Endothelial cell of umbilical vein (primary cell): ENCODE data around the gene ERFL. TPM values are rescaled to one million over a fixed set of nuclear protein-coding genes. Genes with fewer than 3 reads are reported as not detected.

ENCODE experiments used
- BruUV-seq: library from RNA; stranded (reverse); fragments of 400-500 nt; replicated peaks from 2 replicates; lab custom pipeline; 2021; lab: Mats Ljungman, UMichigan
- CTCF ChIA-PET: fragments of 300-600, 350-600 bp; sonication (Branson Sonifier 250); formaldehyde crosslinking; loops from one replicate; lab custom pipeline; 2021; ENCODE audit warnings: antibody characterized with exemption, inconsistent platforms; lab: Charles Lee
- POLR2A ChIA-PET: fragments of 300-600, 350-600 bp; sonication (Branson Sonifier 250); formaldehyde crosslinking; loops from one replicate; lab custom pipeline; 2021; ENCODE audit warnings: antibody characterized with exemption, inconsistent platforms; lab: Charles Lee
- DNase-seq: peaks from one replicate; pipeline ENCODE4 v3.0.0-alpha.2; 2011; ENCODE audit warnings: low read depth, low spot score
- FAIRE-seq: peaks from 2 replicates; lab custom pipeline; 2011; peaks lifted over from hg19 to GRCh38; lab: Jason Lieb, UNC
- H2AFZ ChIP-seq: 2 replicates; pipeline ENCODE4 v1.6.0; 2012; ENCODE audit warnings: low read depth, low read length, control low read depth, inconsistent platforms
- H3K27ac ChIP-seq: 2 replicates; pipeline ENCODE4 v1.5.1; 2011; ENCODE audit warnings: low read depth, mild to moderate bottlenecking, control low read depth, low read length, moderate library complexity; ENCODE audit not compliant: insufficient read depth
- H3K27me3 ChIP-seq, 2 experiments: 2 replicates each; pipeline versions ENCODE4 v1.6.0 to v1.6.1; 2011; ENCODE audit warnings: low read length in 2 of 2, mixed read lengths in 1 of 2; ENCODE audit not compliant: control insufficient read depth in 2 of 2, insufficient read depth in 2 of 2
- H3K36me3 ChIP-seq, 2 experiments: 2 replicates in 1 of 2; 3 replicates in 1 of 2; pipeline ENCODE4 v1.5.1; 2011; ENCODE audit warnings: low read length in 2 of 2, mild to moderate bottlenecking in 1 of 2, moderate library complexity in 1 of 2; ENCODE audit not compliant: control insufficient read depth in 2 of 2, insufficient read depth in 2 of 2; ENCODE audit errors: extremely low read depth in 1 of 2
- H3K4me1 ChIP-seq: 3 replicates; pipeline ENCODE4 v1.5.1; 2011; ENCODE audit warnings: mild to moderate bottlenecking, low read length; ENCODE audit not compliant: control insufficient read depth, insufficient read depth; ENCODE audit errors: extremely low read depth
- H3K4me2 ChIP-seq: 2 replicates; pipeline ENCODE4 v1.6.1; 2011; ENCODE audit warnings: low read length, control low read depth, mixed read lengths; ENCODE audit not compliant: insufficient read depth
- H3K4me3 ChIP-seq, 3 experiments: fragments of 200-600 bp in 1 of 3; sonication (generic), shearing (Covaris generic) in 1 of 3; replicated peaks in 1 of 3; 2 replicates each; pipeline ENCODE4 v1.5.1; 2011 to 2016; ENCODE audit warnings: control low read depth in 3 of 3, low read length in 3 of 3, mild to moderate bottlenecking in 2 of 3, inconsistent platforms in 1 of 3, low read depth in 1 of 3, moderate library complexity in 1 of 3; ENCODE audit not compliant: insufficient read depth in 1 of 3
- H3K79me2 ChIP-seq: 2 replicates; pipeline ENCODE4 v1.6.0; 2012; ENCODE audit warnings: low read length, inconsistent platforms; ENCODE audit not compliant: control insufficient read depth, insufficient read depth
- H3K9ac ChIP-seq: replicated peaks from 2 replicates; pipeline ENCODE3; 2011; ENCODE audit warnings: low read length, control low read depth; ENCODE audit not compliant: insufficient read depth; ENCODE audit errors: extremely low read depth
- H3K9me1 ChIP-seq: replicated peaks from 3 replicates; pipeline ENCODE4 v1.6.0; 2011; ENCODE audit warnings: mild to moderate bottlenecking, low read length; ENCODE audit not compliant: control insufficient read depth, insufficient read depth; ENCODE audit errors: extremely low read depth
- H3K9me3 ChIP-seq: replicated peaks from 2 replicates; pipeline ENCODE4 v1.5.1; 2012; ENCODE audit warnings: low read length, inconsistent platforms; ENCODE audit not compliant: control insufficient read depth, insufficient read depth
- H4K20me1 ChIP-seq: replicated peaks from 2 replicates; pipeline ENCODE3; 2011; ENCODE audit warnings: mild to moderate bottlenecking, low read length; ENCODE audit not compliant: control insufficient read depth, insufficient read depth; ENCODE audit errors: extremely low read depth
- CTCF ChIP-seq, 2 donors: IDR thresholded peaks; 1 replicate in 1 of 2; 2 replicates in 1 of 2; pipeline ENCODE4 v1.5.1; 2011; ENCODE audit warnings: low read length in 2 of 2, mild to moderate bottlenecking in 2 of 2, moderate library complexity in 2 of 2, control low read depth in 1 of 2, inconsistent platforms in 1 of 2, low read depth in 1 of 2; ENCODE audit not compliant: insufficient read depth in 1 of 2; ENCODE audit errors: extremely low read depth in 1 of 2
- EZH2 ChIP-seq: IDR thresholded peaks from 2 replicates; pipeline ENCODE4 v1.6.1; 2012; ENCODE audit warnings: borderline replicate concordance, low read depth, mild to moderate bottlenecking, moderate library complexity, low read length, inconsistent platforms; ENCODE audit not compliant: severe bottlenecking
- FOS ChIP-seq: IDR thresholded peaks from 2 replicates; pipeline ENCODE4 v1.6.1; 2011; ENCODE audit warnings: mild to moderate bottlenecking, low read length, moderate library complexity, borderline replicate concordance; ENCODE audit not compliant: insufficient read depth
- GATA2 ChIP-seq: IDR thresholded peaks from 2 replicates; pipeline ENCODE4 v1.7.0; 2011; ENCODE audit warnings: low read depth, mild to moderate bottlenecking, moderate library complexity, mixed read lengths, low read length; ENCODE audit not compliant: insufficient read length, insufficient read depth
- JUN ChIP-seq: IDR thresholded peaks from 2 replicates; pipeline ENCODE4 v1.6.1; 2011; ENCODE audit warnings: borderline replicate concordance, low read depth; ENCODE audit not compliant: insufficient read length, insufficient read depth
- MYC ChIP-seq: IDR thresholded peaks from one replicate; pipeline ENCODE4 v1.6.1; 2011; ENCODE audit warnings: mild to moderate bottlenecking, low read depth, low read length
- POLR2A ChIP-seq: IDR thresholded peaks from 2 replicates; pipeline ENCODE4 v1.6.1; 2012; ENCODE audit warnings: low read depth, mild to moderate bottlenecking, control low read depth, low read length
- POLR2AphosphoS5 ChIP-seq: IDR thresholded peaks from 2 replicates; pipeline ENCODE4 v1.6.1; 2012; ENCODE audit warnings: low read depth, mild to moderate bottlenecking, control low read depth, low read length, moderate library complexity; ENCODE audit not compliant: insufficient read depth
- dilution Hi-C: fragments of 300-500 bp; cut with MboI; formaldehyde crosslinking; loops from one replicate; pipeline ENCODE4 v1.15.0; 2019; ENCODE audit warnings: low sequenced_read_pairs; ENCODE audit not compliant: extremely low pct_ligation_motif_present
- intact Hi-C: fragments of 100-400 bp; cut with micrococcal nuclease; formaldehyde crosslinking; loops from one replicate; pipeline ENCODE4 v1.10.0; 2022
- polyA plus RNA-seq, 4 experiments: library from polyadenylated mRNA; depleted of rRNA in 3 of 4; stranded (reverse) in 3 of 4; unstranded in 1 of 4; fragments of >200 nt; gene quantifications; 2 replicates each; pipeline versions ENCODE4 v1.2.1 to v1.2.3, GENCODE V29; 2011 to 2012; ENCODE audit warnings: missing spikeins in 1 of 4
- total RNA-seq: library from RNA; stranded (reverse); gene quantifications from 2 replicates; pipeline ENCODE4 v1.2.3, GENCODE V29; 2021

The ERFL gene
- total and polyA plus RNA-seq, 2 donors (not counting 3 experiments of a cell fraction or from before 2014, with no cell fraction given) = not detected

DNA sequence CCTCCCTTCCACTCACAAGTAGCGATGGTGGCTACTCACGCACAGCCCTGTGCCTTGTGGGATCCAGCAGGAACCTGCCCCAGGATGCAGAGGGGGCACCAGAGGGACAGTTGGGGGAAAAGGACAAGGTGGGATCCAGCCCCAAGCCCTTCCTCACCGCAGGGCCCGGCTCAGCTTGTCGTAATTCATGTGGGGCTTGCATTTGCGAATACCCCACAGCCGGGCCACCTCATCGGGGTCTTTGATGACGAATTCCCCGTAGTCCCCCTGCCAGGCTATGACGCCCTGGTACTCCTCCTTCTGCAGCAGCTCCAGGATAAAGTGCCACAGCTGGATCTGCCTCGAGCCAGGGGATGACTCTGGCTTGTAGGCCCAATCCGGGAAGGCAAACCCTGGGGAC lies 18.5 kb downstream of the ERFL start:
- no peaks in the 10 kb centered on the region for H3K4me1 ChIP-seq
- dilution Hi-C loops = no loop called here
- no peak overlapping the region for H3K9ac ChIP-seq
- H2AFZ ChIP-seq = no peak overlapping the region
- H3K4me3 ChIP-seq = no peak overlapping the region
- peaks cover 0 to 20% of the 10 kb centered on the region in 2 experiments for H3K36me3 ChIP-seq
- H3K4me2 ChIP-seq = no peak overlapping the region
- intact Hi-C loops = no loop called here
- no peaks in the 10 kb centered on the region for H3K9me3 ChIP-seq
- H4K20me1 ChIP-seq = no peaks in the 10 kb centered on the region
- TF ChIP-seq POLR2AphosphoS5 = no peak
- no peak for TF ChIP-seq CTCF (IDR thresholded peaks at IDR 0.05; ENCODE audit: extremely low read depth in 1 of 2, insufficient read depth in 1 of 2, low read depth in 1 of 2, low read length in 2 of 2)
- H3K27ac ChIP-seq = no peak overlapping the region
- CTCF ChIA-PET = no interaction called here
- no peaks in the 10 kb centered on the region for H3K9me1 ChIP-seq
- no peak for FAIRE-seq
- H3K79me2 ChIP-seq = no peaks in the 10 kb centered on the region
- BruUV-seq = no TSS peak
- DNase-seq = no peak
- POLR2A ChIA-PET = no interaction called here
- peaks cover 29 to 37% of the 10 kb centered on the region in 2 experiments for H3K27me3 ChIP-seq

DNA sequence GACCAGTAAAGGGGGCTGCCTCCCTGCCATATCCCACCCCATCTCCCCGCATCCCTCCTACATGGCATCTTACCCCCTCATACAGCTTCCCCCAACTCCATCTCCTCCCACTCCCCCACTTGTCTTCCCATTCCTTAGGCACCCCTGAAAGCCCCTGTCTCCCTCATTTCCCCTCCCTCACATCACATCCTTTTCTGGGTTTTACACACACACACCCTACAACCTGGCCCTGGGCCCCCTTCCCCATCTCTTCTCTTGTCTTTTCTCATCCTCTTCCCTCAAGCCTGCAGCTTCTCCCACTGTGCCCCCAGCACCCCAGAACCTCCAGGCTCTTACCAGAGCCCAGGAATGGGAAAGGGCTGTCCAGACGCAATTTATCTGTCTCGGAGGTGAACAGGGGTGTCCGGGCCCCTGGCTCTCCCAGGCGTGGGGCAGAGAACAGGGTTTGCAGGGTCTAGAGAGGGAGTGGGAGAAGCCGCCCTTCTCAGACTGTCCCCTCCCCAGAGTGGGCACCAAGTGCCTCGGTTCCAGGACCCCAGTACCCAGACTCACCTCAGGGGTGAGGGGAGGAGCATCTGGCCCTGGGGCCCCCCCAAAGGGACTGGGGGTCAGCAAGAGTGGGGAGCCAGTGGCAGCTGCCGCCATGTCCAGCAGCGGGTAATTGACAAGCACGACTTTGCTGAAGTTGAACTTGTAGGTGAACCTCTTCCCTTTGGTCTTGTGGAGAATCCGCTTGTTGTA lies 19.4 kb downstream of the ERFL start:
- ChIA-PET POLR2A (no interaction called here), CTCF (no interaction called here)
- DNase-seq (no peak), FAIRE-seq (no peak)
- intact Hi-C loops = no loop called here
- no peaks in the 10 kb centered on the region for H3K9me1 ChIP-seq
- dilution Hi-C loops = no loop called here
- H2AFZ ChIP-seq = no peak overlapping the region
- no peak overlapping the region for H3K27ac ChIP-seq
- peaks cover 24 to 30% of the 10 kb centered on the region in 2 experiments for H3K27me3 ChIP-seq
- H3K9ac ChIP-seq = no peak overlapping the region
- no peaks in the 10 kb centered on the region for H3K4me1 ChIP-seq
- H4K20me1 ChIP-seq = no peaks in the 10 kb centered on the region
- H3K36me3 ChIP-seq = peaks cover 0 to 28% of the 10 kb centered on the region in 2 experiments
- no peak overlapping the region for H3K4me3 ChIP-seq
- no TSS peak for BruUV-seq
- no peaks in the 10 kb centered on the region for H3K9me3 ChIP-seq
- TF ChIP-seq GATA2 = no peak
- no peak for TF ChIP-seq JUN
- TF ChIP-seq MYC = no peak
- TF ChIP-seq FOS = no peak
- no peak for TF ChIP-seq POLR2A
- TF ChIP-seq EZH2 = no peak
- H3K4me2 ChIP-seq = no peak overlapping the region
- no peaks in the 10 kb centered on the region for H3K79me2 ChIP-seq
